NB4 (cell line): Measurements from ENCODE around the gene C1orf174.

Source experiments
- MYC ChIP-seq: IDR thresholded peaks from 2 replicates; pipeline ENCODE4 v1.6.1; 2011; ENCODE audit warnings: low read depth, low read length
- POLR2A ChIP-seq: IDR thresholded peaks from 2 replicates; pipeline ENCODE4 v1.6.1; 2011; ENCODE audit warnings: mild to moderate bottlenecking; ENCODE audit not compliant: insufficient read length; ENCODE audit errors: extremely low read depth
- TF ChIP-seq, protein P1 (sequence below): IDR thresholded peaks from one replicate; pipeline ENCODE4 v1.5.1; 2012; ENCODE audit warnings: low read depth, low read length
- TF ChIP-seq, protein P2 (sequence below): IDR thresholded peaks from 2 replicates; pipeline ENCODE4 v1.6.1; 2011; ENCODE audit warnings: low read depth, low read length

DNA sequence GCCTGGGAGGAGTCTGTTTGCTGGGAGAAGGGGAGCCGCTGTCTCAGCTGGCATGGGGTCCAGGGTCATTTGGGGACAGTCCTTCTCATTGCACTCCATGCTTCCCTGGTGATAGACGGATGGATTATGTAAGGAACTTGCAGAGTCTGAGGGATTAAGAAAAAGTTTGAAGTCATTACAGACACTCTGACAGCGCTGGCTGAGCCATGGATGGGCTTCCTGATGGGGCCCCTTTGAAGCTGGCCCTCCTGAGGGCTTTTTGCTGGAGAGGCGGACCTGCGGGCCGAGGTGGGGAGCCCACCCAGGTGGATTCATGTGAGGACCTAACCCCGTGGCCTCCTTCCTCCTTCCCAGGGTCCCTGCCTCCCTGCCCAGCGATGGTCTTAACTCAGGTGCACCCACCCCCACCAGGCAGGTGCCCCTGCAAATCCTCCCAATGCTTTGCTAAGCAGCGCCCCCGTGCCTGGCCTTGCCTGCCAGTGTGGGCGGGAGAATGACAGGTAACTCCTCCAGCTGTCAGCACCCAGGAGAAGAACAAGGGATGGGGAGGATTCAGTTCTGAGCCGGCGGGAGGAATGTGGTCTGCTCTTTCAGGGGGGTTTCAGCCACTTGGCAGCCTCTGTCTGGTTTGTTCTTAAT is 24.2 kb upstream of the C1orf174 start:
- TF ChIP-seq POLR2A, result no peak
- TF ChIP-seq, protein P1, sequence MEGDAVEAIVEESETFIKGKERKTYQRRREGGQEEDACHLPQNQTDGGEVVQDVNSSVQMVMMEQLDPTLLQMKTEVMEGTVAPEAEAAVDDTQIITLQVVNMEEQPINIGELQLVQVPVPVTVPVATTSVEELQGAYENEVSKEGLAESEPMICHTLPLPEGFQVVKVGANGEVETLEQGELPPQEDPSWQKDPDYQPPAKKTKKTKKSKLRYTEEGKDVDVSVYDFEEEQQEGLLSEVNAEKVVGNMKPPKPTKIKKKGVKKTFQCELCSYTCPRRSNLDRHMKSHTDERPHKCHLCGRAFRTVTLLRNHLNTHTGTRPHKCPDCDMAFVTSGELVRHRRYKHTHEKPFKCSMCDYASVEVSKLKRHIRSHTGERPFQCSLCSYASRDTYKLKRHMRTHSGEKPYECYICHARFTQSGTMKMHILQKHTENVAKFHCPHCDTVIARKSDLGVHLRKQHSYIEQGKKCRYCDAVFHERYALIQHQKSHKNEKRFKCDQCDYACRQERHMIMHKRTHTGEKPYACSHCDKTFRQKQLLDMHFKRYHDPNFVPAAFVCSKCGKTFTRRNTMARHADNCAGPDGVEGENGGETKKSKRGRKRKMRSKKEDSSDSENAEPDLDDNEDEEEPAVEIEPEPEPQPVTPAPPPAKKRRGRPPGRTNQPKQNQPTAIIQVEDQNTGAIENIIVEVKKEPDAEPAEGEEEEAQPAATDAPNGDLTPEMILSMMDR, result no peak
- no peak for TF ChIP-seq MYC
- TF ChIP-seq, protein P2, sequence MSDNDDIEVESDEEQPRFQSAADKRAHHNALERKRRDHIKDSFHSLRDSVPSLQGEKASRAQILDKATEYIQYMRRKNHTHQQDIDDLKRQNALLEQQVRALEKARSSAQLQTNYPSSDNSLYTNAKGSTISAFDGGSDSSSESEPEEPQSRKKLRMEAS, result no peak
